AG09309 (cell line): ENCODE results near the gene CACNA1H.

Source experiments
- DNase-seq: peaks from one replicate; pipeline ENCODE4 v3.0.0-alpha.2; 2010; ENCODE audit warnings: low read depth
- H3K4me3 ChIP-seq: 2 replicates; pipeline ENCODE4 v1.5.1; 2011; ENCODE audit warnings: mild to moderate bottlenecking, low read depth, low read length, moderate library complexity; ENCODE audit not compliant: control insufficient read depth
- TF ChIP-seq, protein P1 (sequence below): IDR thresholded peaks from 2 replicates; pipeline ENCODE4 v1.5.1; 2011; ENCODE audit warnings: mild to moderate bottlenecking, low read depth, low read length, inconsistent platforms; ENCODE audit not compliant: insufficient read depth, control insufficient read depth; ENCODE audit errors: missing control alignments

Gene CACNA1H

DNA sequence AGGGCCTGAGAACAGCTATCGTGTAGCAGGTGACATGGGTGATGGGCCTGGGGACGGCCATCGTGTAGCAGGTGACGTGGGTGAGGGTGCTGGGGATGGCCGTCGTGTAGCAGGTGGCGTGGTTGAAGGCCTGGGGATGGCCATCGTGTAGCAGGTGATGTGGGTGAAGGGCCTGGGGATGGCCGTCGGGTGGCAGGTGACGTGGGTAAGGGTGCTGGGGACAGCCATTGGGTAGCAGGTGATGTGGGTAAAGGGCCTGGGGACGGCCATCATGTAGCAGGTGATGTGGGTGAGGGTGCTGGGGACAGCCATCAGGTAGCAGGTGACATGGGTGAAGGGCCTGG is 118.4 kb downstream of the CACNA1H start:
- DNase-seq, result no peak
- TF ChIP-seq, protein P1, sequence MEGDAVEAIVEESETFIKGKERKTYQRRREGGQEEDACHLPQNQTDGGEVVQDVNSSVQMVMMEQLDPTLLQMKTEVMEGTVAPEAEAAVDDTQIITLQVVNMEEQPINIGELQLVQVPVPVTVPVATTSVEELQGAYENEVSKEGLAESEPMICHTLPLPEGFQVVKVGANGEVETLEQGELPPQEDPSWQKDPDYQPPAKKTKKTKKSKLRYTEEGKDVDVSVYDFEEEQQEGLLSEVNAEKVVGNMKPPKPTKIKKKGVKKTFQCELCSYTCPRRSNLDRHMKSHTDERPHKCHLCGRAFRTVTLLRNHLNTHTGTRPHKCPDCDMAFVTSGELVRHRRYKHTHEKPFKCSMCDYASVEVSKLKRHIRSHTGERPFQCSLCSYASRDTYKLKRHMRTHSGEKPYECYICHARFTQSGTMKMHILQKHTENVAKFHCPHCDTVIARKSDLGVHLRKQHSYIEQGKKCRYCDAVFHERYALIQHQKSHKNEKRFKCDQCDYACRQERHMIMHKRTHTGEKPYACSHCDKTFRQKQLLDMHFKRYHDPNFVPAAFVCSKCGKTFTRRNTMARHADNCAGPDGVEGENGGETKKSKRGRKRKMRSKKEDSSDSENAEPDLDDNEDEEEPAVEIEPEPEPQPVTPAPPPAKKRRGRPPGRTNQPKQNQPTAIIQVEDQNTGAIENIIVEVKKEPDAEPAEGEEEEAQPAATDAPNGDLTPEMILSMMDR, result no peak
- H3K4me3 ChIP-seq, result no peak overlapping the region
